B cell (primary cell): ENCODE measurements around the gene TSBP1. TPM values are rescaled to one million over a fixed set of nuclear protein-coding genes. Genes with fewer than 3 reads are reported as not detected.

Experiments used
- ATAC-seq: fragments of 200-7000 bp; cut with Tn5 transposase; one replicate; pipeline ENCODE4 v1.10.0; 2021; ENCODE audit warnings: low read depth, mild to moderate bottlenecking, moderate number of reproducible peaks, moderate library complexity
- CTCF ChIA-PET: fragments of 350-600 bp; sonication (Branson Sonifier 250); formaldehyde crosslinking; loops from one replicate; lab custom pipeline; 2021; ENCODE audit warnings: antibody characterized with exemption, inconsistent platforms; lab: Charles Lee
- POLR2A ChIA-PET: fragments of 350-600 bp; sonication (Branson Sonifier 250); formaldehyde crosslinking; loops from one replicate; lab custom pipeline; 2021; ENCODE audit warnings: antibody characterized with exemption; lab: Charles Lee
- DNase-seq: peaks from one replicate; pipeline ENCODE4 v3.0.0; 2013
- H2AFZ ChIP-seq: 2 replicates; pipeline ENCODE4 v1.6.1; 2012; ENCODE audit warnings: mild to moderate bottlenecking, low read depth, low read length; ENCODE audit not compliant: insufficient read depth, poor library complexity, severe bottlenecking
- H3K27ac ChIP-seq, 2 donors: 1 replicate in 1 of 2; 2 replicates in 1 of 2; pipeline ENCODE4 v1.5.1; 2012 to 2013; ENCODE audit warnings: low read length in 2 of 2, mild to moderate bottlenecking in 2 of 2, moderate library complexity in 1 of 2
- H3K27me3 ChIP-seq, 4 experiments: fragments of 200-600 bp in 1 of 4; sonication (generic) in 1 of 4; replicated peaks in 1 of 4; 1 replicate in 2 of 4; 2 replicates in 2 of 4; pipeline versions ENCODE4 v1.6.1 to v1.7.0; 2013 to 2016; ENCODE audit warnings: low read length in 3 of 4, mild to moderate bottlenecking in 2 of 4, mixed read lengths in 1 of 4, moderate library complexity in 1 of 4; ENCODE audit not compliant: insufficient read depth in 4 of 4, control insufficient read depth in 3 of 4; ENCODE audit errors: control extremely low read depth in 1 of 4
- H3K36me3 ChIP-seq, 2 experiments: replicated peaks in 1 of 2; 1 replicate in 1 of 2; 2 replicates in 1 of 2; pipeline versions ENCODE4 v1.6.1 to v1.7.1; 2013; ENCODE audit warnings: low read length in 1 of 2; ENCODE audit not compliant: insufficient read depth in 2 of 2, control insufficient read depth in 1 of 2; ENCODE audit errors: control extremely low read depth in 1 of 2, extremely low read depth in 1 of 2
- H3K4me1 ChIP-seq, 2 donors: fragments of 200-600 bp in 1 of 2; sonication (generic) in 1 of 2; 1 replicate in 1 of 2; 2 replicates in 1 of 2; pipeline versions ENCODE4 v1.5.1 to v1.6.1; 2013 to 2017; ENCODE audit warnings: low read length in 2 of 2; ENCODE audit not compliant: control insufficient read depth in 2 of 2, insufficient read depth in 2 of 2
- H3K4me2 ChIP-seq: replicated peaks from 2 replicates; pipeline ENCODE3; 2012; ENCODE audit warnings: mild to moderate bottlenecking, low read depth, low read length; ENCODE audit not compliant: poor library complexity, severe bottlenecking
- H3K4me3 ChIP-seq, 5 experiments: fragments of 200-600 bp in 1 of 5; sonication (generic) in 1 of 5; 1 replicate in 3 of 5; 2 replicates in 2 of 5; pipeline versions ENCODE4 v1.5.1 to v1.7.0; 2011 to 2016; ENCODE audit warnings: low read length in 4 of 5, mild to moderate bottlenecking in 4 of 5, low read depth in 2 of 5, control low read depth in 1 of 5, moderate library complexity in 1 of 5; ENCODE audit not compliant: insufficient read depth in 1 of 5; ENCODE audit errors: control extremely low read depth in 1 of 5, extremely low read depth in 1 of 5
- H3K79me2 ChIP-seq: fragments of 200-600 bp; sonication (generic); one replicate; pipeline ENCODE4 v1.6.0; 2016; ENCODE audit warnings: low read length; ENCODE audit not compliant: control insufficient read depth, insufficient read depth
- H3K9ac ChIP-seq: fragments of 200-600 bp; sonication (generic); 2 replicates; pipeline ENCODE4 v1.6.1; 2017; ENCODE audit warnings: mild to moderate bottlenecking, low read length, moderate library complexity
- H3K9me3 ChIP-seq, 3 donors: one replicate each; pipeline versions ENCODE4 v1.6.1 to v1.7.1; 2013; ENCODE audit warnings: low read length in 2 of 3; ENCODE audit not compliant: control insufficient read depth in 2 of 3, insufficient read depth in 1 of 3; ENCODE audit errors: control extremely low read depth in 1 of 3
- H4K20me1 ChIP-seq: 2 replicates; pipeline ENCODE4 v1.6.0; 2012; ENCODE audit warnings: mild to moderate bottlenecking, low read length; ENCODE audit not compliant: insufficient read depth, control insufficient read depth, poor library complexity, severe bottlenecking
- H3K27ac Mint-ChIP-seq: one replicate; pipeline ENCODE4 v1.8.0; 2021; ENCODE audit warnings: mixed read lengths
- H3K27me3 Mint-ChIP-seq: one replicate; pipeline ENCODE4 v1.8.0; 2021; ENCODE audit warnings: mixed read lengths
- H3K4me1 Mint-ChIP-seq: one replicate; pipeline ENCODE4 v1.8.0; 2021; ENCODE audit warnings: mixed read lengths
- H3K4me3 Mint-ChIP-seq: one replicate; pipeline ENCODE4 v1.8.0; 2021; ENCODE audit warnings: mixed read lengths
- H3K9me3 Mint-ChIP-seq: one replicate; pipeline ENCODE4 v1.8.0; 2022; ENCODE audit warnings: mixed read lengths; ENCODE audit not compliant: insufficient read depth
- EZH2 ChIP-seq: IDR thresholded peaks from 2 replicates; pipeline ENCODE4 v1.6.1; 2012; ENCODE audit warnings: borderline replicate concordance, low read depth, mild to moderate bottlenecking, moderate library complexity, low read length; ENCODE audit not compliant: insufficient read depth, poor library complexity, severe bottlenecking
- WGBS: methylation state at CpG from one replicate; pipeline ENCODE4 v1.1.5; 2013; ENCODE audit warnings: missing lambda C conversion rate; ENCODE audit not compliant: insufficient coverage; 5-methylcytosine and 5-hydroxymethylcytosine counted together
- intact Hi-C: fragments of 100-400 bp; cut with micrococcal nuclease; formaldehyde crosslinking; loops from one replicate; pipeline ENCODE4 v1.10.0; 2022
- polyA plus RNA-seq: library from polyadenylated mRNA; depleted of rRNA; stranded (reverse); fragments of >200 nt; gene quantifications from 2 replicates; pipeline ENCODE4 v1.2.3, GENCODE V29; 2012
- total RNA-seq, 2 donors: library from RNA; stranded (reverse); fragments of 120-200 nt in 1 of 2; gene quantifications; 1 replicate in 1 of 2; 2 replicates in 1 of 2; pipeline versions ENCODE4 v1.2.3 to v1.2.4, GENCODE V29; 2013 to 2022
- TF ChIP-seq, protein P1 (sequence below): fragments of 200-600 bp; IDR thresholded peaks from one replicate; pipeline ENCODE4 v1.8.0; 2022; ENCODE audit warnings: antibody characterized with exemption, mild to moderate bottlenecking

Gene TSBP1
- total and polyA plus RNA-seq, 2 donors (not counting 1 experiment from before 2014, with no cell fraction given) = not detected

DNA sequence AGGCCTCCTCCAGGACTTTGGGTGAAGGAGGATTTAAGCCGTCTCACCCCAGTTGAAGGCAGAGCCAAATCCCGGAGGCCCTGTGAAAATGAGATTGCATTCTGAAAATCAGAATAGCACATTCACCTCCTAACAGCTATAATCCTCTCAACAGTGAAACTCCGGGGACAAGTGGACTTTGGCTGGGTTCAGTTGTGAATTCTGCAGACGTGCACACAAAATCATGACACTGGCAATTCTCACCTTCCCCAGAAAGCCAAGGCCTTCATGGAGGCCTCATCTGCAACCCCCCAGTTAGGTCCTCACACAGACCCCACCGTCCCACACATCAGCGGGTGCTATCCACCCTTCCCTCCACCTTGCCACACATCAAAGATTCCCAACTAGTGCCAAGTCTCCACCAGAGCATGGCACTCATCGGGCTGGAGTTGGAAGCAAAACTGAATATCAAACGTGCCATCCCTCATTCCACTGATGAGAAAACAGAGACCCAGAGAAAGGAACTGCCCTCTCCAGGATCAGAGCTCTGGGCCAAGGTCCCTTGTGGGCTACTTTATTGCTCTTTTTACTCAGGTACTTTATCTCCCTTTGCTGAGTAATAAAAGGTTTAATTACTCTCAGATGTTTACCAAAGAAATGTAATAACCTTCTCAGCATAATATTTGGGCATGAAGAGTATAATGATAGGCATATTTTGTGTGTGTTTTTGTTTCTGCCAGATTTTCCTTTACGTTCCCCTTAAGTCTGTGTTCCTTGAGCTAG, 40.0 kb upstream of the TSBP1 start:
- peaks cover 7 to 11% of the 10 kb centered on the region in 2 donors for H3K4me1 ChIP-seq
- H3K36me3 ChIP-seq = no peaks in the 10 kb centered on the region
- Mint-ChIP-seq H3K9me3 (no peaks in the 10 kb centered on the region), H3K4me3 (no peak overlapping the region), H3K4me1 (peaks cover 13% of the 10 kb centered on the region), H3K27me3 (peaks cover 14% of the 10 kb centered on the region), H3K27ac (no peak overlapping the region)
- peaks cover 0 to 23% (median 10%) of the 10 kb centered on the region in 4 experiments for H3K27me3 ChIP-seq
- ATAC-seq = no peak
- intact Hi-C loops = loop anchor here (2.0 to 10.0 kb wide), 2 partner anchors 293 to 573 kb away; no protein-coding TSS in a partner anchor
- H3K79me2 ChIP-seq = peaks cover 4% of the 10 kb centered on the region
- H2AFZ ChIP-seq = no peak overlapping the region
- TF ChIP-seq, protein P1, sequence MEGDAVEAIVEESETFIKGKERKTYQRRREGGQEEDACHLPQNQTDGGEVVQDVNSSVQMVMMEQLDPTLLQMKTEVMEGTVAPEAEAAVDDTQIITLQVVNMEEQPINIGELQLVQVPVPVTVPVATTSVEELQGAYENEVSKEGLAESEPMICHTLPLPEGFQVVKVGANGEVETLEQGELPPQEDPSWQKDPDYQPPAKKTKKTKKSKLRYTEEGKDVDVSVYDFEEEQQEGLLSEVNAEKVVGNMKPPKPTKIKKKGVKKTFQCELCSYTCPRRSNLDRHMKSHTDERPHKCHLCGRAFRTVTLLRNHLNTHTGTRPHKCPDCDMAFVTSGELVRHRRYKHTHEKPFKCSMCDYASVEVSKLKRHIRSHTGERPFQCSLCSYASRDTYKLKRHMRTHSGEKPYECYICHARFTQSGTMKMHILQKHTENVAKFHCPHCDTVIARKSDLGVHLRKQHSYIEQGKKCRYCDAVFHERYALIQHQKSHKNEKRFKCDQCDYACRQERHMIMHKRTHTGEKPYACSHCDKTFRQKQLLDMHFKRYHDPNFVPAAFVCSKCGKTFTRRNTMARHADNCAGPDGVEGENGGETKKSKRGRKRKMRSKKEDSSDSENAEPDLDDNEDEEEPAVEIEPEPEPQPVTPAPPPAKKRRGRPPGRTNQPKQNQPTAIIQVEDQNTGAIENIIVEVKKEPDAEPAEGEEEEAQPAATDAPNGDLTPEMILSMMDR = no peak
- TF ChIP-seq EZH2 = no peak
- no peaks in the 10 kb centered on the region for H3K9me3 ChIP-seq
- no peak overlapping the region for H3K4me3 ChIP-seq
- no peak overlapping the region for H3K4me2 ChIP-seq
- 91% methylated on average over 7 of the region's 9 CpGs for WGBS
- ChIA-PET POLR2A (no interaction called here), CTCF (interaction anchor here (0.8 to 13.5 kb wide), 11 partner anchors 9 to 573 kb away, joined by 3 to 229 read pairs (median 46); partner anchors contain the start of gene TAP1)
- no peaks in the 10 kb centered on the region for H4K20me1 ChIP-seq
- H3K9ac ChIP-seq = no peak overlapping the region
- no peak for DNase-seq
- no peak overlapping the region for H3K27ac ChIP-seq

DNA sequence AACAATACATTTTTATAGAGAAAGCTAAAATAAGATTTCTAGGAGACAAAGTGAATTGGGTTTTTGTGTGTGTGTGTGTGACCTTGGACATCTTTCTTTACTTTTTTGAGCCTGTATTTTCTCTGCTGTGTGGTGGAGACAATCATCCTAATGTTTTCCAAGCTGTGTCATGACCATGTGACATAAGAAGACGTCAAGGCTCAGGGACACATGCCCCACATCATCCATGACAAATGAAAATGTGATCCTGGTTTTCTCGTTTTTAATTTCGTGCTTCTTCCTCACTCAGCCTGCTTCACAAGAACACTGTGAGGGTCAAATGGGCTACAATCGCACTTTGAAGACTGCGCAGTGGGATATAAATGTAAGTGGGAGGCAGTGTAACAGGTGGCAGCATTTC, 39.2 kb upstream of the TSBP1 start:
- Histone ChIP-seq H3K4me1 (peaks cover 7 to 11% of the 10 kb centered on the region in 2 donors), H2AFZ (no peak overlapping the region), H3K27me3 (peaks cover 0 to 21% (median 3%) of the 10 kb centered on the region in 4 experiments), H3K9me3 (no peaks in the 10 kb centered on the region), H3K4me3 (no peak overlapping the region), H3K4me2 (no peak overlapping the region), H3K79me2 (peaks cover 4% of the 10 kb centered on the region), H4K20me1 (no peaks in the 10 kb centered on the region), H3K9ac (no peak overlapping the region), H3K36me3 (no peaks in the 10 kb centered on the region), H3K27ac (no peak overlapping the region)
- DNase-seq (no peak), ATAC-seq (no peak)
- WGBS = 66% methylated on average over 3 of the region's 5 CpGs
- POLR2A ChIA-PET = no interaction called here
- CTCF ChIA-PET = interaction anchor here (0.7 to 13.5 kb wide), 9 partner anchors 10 to 442 kb away, joined by 3 to 172 read pairs (median 4); partner anchors contain the start of gene TAP1
- H3K4me3 Mint-ChIP-seq = no peak overlapping the region
- H3K4me1 Mint-ChIP-seq = peaks cover 13% of the 10 kb centered on the region
- no peaks in the 10 kb centered on the region for H3K9me3 Mint-ChIP-seq
- H3K27ac Mint-ChIP-seq = no peak overlapping the region
- intact Hi-C loops = loop anchor here (10.0 kb wide), 1 partner anchor 574 kb away; no protein-coding TSS in a partner anchor
- TF ChIP-seq EZH2 = no peak
- TF ChIP-seq, protein P1 = no peak
- peaks cover 14% of the 10 kb centered on the region for H3K27me3 Mint-ChIP-seq
